ENCODE measurements around the gene GPR78.
"Not testable (repeated sequence)": the region's sequence is repeated elsewhere in the genome, so short reads cannot be mapped to it uniquely, and the experiment has no call there.

The GPR78 gene

DNA sequence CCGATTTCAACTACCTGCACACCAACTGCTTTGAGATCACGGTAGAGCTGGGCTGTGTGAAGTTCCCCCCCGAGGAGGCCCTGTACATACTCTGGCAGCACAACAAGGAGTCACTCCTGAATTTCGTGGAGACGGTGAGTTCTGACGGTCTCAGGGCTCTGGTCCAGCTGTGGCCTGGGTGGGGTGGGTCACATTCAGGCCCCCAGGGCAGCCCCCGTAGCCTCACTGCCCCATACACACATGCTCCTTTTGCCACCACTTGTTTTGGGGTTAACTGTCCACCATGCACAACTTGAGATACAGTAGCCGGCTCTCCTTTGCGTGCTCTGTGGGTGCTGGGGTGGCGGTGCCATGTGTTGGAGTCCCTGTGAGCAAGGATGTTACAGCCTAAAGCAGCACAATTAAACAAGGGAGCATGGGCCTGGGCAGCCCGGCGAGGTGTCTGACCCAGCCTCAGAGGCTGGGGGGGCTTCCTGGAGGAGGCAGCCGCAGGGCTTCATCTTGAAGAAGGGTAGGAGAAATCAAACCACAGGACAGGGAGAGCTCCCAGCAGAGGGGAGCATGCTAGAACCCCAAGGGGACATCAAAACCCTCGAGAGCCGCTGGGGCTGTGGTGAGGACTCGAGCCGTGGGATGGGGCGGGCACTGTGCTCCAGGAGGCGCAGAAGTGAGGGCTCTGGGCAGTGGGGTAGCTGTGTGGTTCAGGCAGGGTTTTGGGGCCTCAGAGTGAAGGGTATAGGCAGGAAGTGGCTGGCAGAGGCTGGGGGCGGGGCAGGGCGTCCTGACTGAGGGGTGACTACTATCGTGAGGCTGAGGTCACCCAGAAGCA, 34.4 kb downstream of the GPR78 start:
- Mint-ChIP-seq H3K4me3 (no peak overlapping the region), H3K27me3 (ENCODE audit: low read depth) (no peaks in the 10 kb centered on the region), H3K9me3 (no peaks in the 10 kb centered on the region), H3K4me1 (ENCODE audit: low read depth) (no peaks in the 10 kb centered on the region), H3K27ac (no peak overlapping the region), H3K36me3 (ENCODE audit: low read depth) (no peaks in the 10 kb centered on the region)

DNA sequence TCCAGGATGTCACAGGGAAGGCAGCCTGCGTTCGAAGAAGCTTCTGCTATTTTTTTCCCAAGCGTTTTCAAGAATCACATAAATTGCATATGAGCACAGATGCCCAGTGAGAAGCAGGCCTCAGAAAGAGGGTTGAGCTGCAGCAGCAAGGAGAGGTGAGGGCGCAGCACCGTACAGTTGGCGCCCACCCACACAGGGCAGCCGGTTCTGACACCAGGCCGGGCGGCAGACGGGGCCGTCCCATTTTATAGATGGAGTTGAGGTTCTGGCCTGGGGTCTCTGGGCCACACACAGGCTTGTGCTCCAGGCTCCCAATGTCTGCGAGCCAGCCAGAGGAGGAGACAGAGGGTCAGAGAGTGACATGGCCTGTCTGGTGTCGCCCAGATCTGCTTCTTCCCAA, 35.2 kb downstream of the GPR78 start:
- Mint-ChIP-seq H3K9me3 (no peaks in the 10 kb centered on the region), H3K4me3 (no peak overlapping the region), H3K36me3 (ENCODE audit: low read depth) (no peaks in the 10 kb centered on the region), H3K4me1 (ENCODE audit: low read depth) (no peaks in the 10 kb centered on the region), H3K27ac (no peak overlapping the region), H3K27me3 (ENCODE audit: low read depth) (no peaks in the 10 kb centered on the region)

DNA sequence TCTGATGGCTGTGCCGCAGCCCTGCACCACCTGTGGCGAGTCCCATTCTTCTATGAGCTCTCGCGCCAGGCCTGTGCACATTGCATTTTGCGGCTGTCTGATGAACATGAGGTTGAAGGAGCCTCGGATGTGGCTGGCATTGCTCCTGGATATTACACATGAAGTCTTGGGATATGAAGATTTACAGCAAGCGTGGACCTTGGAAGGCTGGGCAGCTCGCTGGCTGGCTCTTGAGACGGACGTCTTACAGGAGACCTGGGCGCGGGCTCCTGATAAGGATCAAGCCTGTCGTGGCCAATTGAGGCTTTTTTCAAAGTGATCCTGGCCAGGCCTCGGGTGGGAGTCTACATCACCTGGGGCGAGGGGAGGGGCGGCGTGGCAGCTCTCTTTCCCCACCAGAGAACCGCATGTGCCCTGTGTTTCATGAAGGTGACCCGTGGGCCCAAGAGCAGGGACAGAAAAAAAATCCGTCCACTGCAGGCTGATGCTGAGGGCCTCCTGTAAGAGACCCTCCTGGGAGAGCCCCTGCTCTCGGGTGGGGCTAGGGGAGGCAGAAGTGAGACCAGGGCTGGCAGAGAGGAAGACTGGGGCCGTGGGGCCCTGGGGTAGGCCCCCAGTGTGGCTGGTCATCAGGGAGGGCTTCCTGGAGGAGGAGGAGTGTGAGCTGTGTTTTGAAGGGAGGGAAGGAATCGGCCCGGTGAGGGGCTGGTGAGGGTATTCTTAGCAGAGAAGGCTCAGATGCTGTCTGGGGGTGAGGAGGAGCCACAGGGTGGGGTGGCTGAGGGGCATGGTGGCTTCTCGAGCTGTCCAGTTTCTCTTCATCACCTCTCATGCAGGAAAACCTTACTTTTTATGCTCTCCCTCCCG, 36.0 kb downstream of the GPR78 start:
- Mint-ChIP-seq H3K36me3 (ENCODE audit: low read depth) (no peaks in the 10 kb centered on the region), H3K27ac (no peak overlapping the region), H3K9me3 (no peaks in the 10 kb centered on the region), H3K27me3 (ENCODE audit: low read depth) (no peaks in the 10 kb centered on the region), H3K4me3 (no peak overlapping the region), H3K4me1 (ENCODE audit: low read depth) (no peaks in the 10 kb centered on the region)

DNA sequence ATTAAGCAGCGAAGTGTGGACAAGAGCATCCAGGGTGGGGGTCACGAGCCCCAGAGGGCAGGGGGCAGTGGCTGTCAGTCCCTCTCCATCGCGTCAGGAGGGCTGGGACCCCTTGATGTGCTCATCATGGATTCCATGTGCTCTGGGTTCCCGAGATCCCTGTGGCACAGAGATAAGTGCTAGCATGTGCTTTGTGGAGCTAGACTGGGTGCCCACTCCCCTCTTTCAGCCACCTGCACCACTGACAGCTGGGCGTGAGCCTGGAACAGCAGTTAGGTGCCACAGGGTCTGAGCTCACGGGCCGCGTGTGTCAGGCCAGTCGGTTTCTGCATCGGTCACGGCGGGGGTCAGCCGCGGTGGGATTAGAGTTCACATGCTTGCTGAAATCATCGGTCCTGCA, 36.6 kb downstream of the GPR78 start:
- Mint-ChIP-seq H3K27me3 (ENCODE audit: low read depth) (no peaks in the 10 kb centered on the region), H3K9me3 (no peaks in the 10 kb centered on the region), H3K4me3 (no peak overlapping the region), H3K36me3 (ENCODE audit: low read depth) (no peaks in the 10 kb centered on the region), H3K27ac (no peak overlapping the region), H3K4me1 (ENCODE audit: low read depth) (no peaks in the 10 kb centered on the region)

DNA sequence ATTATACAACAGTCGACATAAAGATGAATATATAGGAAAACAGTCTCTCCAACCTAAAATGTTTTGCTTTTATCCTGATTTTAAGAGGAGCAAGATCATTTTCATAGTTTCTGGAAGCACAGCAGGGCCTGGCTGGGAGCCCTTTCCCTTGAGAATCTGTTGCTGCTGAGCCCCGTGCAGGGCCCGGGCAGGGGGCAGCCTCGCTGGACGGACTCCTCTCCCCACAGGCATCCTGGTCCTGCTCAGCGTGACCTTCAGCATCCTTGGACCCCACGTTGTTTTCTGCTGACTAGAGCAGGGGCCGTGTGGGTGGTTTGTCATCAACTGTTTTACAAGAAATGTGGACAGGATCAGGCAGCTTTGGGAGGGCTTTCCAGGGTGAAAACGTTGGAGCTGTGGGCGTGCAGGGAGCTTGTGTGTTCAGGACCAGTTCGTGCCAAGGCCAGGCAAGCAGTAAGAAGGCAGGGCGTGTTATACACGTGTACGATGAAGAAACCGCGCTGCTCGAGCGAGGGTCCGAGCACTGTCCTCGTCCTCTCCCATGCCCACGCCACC, 37.4 kb downstream of the GPR78 start:
- Mint-ChIP-seq H3K4me3 (no peak overlapping the region), H3K4me1 (ENCODE audit: low read depth) (no peaks in the 10 kb centered on the region), H3K9me3 (no peaks in the 10 kb centered on the region), H3K27me3 (ENCODE audit: low read depth) (no peaks in the 10 kb centered on the region), H3K27ac (no peak overlapping the region), H3K36me3 (ENCODE audit: low read depth) (no peaks in the 10 kb centered on the region)

DNA sequence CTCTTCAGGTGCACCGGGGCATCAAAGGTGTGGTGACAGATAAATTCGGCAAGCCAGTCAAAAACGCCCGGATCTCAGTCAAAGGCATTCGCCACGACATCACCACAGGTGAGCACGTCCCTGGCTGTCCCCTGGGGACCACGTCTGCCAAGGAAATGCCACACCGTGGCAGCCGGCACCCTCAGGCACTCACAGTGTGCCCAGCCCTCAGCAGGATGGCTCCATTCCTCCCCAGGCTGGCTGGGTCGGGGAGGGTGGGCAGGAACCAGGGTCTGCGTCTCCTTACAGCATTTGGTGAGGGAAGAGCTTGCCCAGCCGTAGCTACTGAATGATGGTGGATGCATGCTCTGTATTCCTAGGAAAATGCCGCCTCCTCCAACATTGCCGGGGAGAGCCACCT, 38.2 kb downstream of the GPR78 start:
- H3K4me3 Mint-ChIP-seq = no peak overlapping the region
- no peaks in the 10 kb centered on the region for H3K27me3 Mint-ChIP-seq (ENCODE audit: low read depth)

DNA sequence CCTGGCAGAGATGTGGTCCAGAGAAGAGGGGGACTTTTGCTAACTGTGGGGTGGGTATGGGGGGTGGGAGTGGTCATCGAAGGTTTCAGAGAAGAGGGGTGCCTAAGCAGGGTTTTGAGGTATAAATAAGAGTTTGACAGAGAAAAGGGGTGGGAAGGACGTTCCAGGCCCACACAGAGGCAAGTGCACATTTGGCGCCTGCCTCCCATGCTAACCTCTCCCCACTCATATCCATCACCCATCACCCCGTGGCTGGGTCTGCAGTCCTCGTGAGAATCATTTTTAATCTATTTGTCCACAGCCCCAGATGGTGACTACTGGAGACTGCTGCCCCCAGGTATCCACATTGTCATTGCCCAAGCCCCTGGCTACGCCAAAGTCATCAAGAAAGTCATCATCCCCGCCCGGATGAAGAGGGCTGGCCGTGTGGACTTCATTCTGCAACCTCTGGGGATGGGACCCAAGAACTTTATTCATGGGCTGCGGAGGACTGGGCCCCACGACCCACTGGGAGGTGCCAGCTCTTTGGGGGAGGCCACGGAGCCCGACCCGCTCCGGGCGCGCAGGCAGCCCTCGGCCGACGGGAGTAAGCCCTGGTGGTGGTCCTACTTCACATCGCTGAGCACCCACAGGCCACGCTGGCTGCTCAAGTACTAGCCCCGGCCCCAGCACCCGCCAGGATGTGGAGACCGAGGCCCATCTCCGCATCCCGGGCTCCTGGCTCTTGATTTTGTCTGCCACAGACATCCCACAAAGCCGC, 38.9 kb downstream of the GPR78 start:
- no peaks in the 10 kb centered on the region for H3K9me3 Mint-ChIP-seq
- no peak overlapping the region for H3K27ac Mint-ChIP-seq

More for the DNA sequence above, 38.2 kb downstream of the GPR78 start:
- no peaks in the 10 kb centered on the region for H3K9me3 Mint-ChIP-seq
- no peaks in the 10 kb centered on the region for H3K36me3 Mint-ChIP-seq (ENCODE audit: low read depth)
- H3K27ac Mint-ChIP-seq = no peak overlapping the region
- no peaks in the 10 kb centered on the region for H3K4me1 Mint-ChIP-seq (ENCODE audit: low read depth)

DNA sequence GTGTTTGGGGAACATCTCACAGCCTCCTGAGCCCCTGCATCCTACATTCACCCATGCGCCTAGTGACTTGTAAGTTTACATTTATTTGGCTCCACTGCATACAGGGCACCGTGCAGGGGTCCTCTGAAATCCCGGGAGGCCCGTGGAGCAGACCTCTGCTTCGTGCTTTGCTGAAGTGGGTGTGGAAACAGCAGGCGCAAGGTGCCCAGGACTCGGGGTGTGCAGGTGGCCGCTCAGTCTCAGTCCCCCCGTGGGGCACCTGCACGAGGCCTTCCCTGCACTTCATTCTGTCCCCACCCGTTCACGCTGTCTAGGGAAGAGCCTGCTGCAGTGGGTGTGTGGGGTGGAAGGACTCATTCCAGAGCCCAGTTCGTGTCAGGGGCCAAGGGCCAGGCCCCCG, 40.9 kb downstream of the GPR78 start:
- H3K9me3 Mint-ChIP-seq; H3K27me3 Mint-ChIP-seq (ENCODE audit: low read depth); H3K4me3 Mint-ChIP-seq; H3K4me1 Mint-ChIP-seq (ENCODE audit: low read depth); H3K27ac Mint-ChIP-seq; H3K36me3 Mint-ChIP-seq (ENCODE audit: low read depth): not testable (repeated sequence)

More for the DNA sequence above, 38.9 kb downstream of the GPR78 start:
- Mint-ChIP-seq H3K4me1 (ENCODE audit: low read depth) (no peaks in the 10 kb centered on the region), H3K4me3 (no peak overlapping the region), H3K36me3 (ENCODE audit: low read depth) (no peaks in the 10 kb centered on the region), H3K27me3 (ENCODE audit: low read depth) (no peaks in the 10 kb centered on the region)

DNA sequence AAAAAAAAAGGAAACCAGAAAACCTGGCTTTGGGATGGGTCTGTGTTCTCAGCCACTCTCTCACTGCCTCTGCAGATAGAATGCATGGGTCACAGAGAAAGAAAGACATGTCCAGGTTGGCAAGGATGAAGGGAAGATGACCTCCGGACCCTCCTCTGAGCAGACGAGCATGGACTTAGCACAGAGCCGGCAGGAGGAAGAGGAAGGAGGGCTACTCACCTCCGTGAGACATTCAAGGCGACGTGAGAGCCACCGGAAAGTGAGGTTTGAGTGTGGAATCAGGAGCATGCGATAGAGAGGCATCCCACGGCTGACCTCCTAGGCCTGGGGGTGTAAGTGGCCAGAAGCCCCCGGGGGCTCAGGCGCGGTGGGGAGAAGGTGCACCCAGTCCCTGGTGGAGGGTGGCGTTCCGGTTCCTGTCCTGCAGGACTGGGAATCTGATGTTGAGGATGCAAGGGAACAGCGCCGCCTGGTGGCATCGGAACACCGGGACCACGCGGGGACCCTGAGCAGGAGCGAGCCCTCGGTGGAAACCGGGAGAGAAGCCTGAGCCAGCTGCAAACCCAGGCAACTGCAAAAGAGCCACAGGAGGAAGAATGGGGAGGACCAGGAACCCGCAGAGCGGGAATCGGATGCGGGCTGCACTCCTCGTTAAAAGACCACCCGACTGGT, 44.5 kb downstream of the GPR78 start:
- not testable (repeated sequence) for H3K4me1 Mint-ChIP-seq (ENCODE audit: low read depth); H3K27me3 Mint-ChIP-seq (ENCODE audit: low read depth); H3K4me3 Mint-ChIP-seq; H3K36me3 Mint-ChIP-seq (ENCODE audit: low read depth); H3K27ac Mint-ChIP-seq; H3K9me3 Mint-ChIP-seq

DNA sequence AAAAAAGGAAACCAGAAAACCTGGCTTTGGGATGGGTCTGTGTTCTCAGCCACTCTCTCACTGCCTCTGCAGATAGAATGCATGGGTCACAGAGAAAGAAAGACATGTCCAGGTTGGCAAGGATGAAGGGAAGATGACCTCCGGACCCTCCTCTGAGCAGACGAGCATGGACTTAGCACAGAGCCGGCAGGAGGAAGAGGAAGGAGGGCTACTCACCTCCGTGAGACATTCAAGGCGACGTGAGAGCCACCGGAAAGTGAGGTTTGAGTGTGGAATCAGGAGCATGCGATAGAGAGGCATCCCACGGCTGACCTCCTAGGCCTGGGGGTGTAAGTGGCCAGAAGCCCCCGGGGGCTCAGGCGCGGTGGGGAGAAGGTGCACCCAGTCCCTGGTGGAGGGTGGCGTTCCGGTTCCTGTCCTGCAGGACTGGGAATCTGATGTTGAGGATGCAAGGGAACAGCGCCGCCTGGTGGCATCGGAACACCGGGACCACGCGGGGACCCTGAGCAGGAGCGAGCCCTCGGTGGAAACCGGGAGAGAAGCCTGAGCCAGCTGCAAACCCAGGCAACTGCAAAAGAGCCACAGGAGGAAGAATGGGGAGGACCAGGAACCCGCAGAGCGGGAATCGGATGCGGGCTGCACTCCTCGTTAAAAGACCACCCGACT, 50.2 kb downstream of the GPR78 start:
- not testable (repeated sequence) for H3K27ac Mint-ChIP-seq; H3K27me3 Mint-ChIP-seq (ENCODE audit: low read depth); H3K4me1 Mint-ChIP-seq (ENCODE audit: low read depth); H3K4me3 Mint-ChIP-seq; H3K9me3 Mint-ChIP-seq; H3K36me3 Mint-ChIP-seq (ENCODE audit: low read depth)

DNA sequence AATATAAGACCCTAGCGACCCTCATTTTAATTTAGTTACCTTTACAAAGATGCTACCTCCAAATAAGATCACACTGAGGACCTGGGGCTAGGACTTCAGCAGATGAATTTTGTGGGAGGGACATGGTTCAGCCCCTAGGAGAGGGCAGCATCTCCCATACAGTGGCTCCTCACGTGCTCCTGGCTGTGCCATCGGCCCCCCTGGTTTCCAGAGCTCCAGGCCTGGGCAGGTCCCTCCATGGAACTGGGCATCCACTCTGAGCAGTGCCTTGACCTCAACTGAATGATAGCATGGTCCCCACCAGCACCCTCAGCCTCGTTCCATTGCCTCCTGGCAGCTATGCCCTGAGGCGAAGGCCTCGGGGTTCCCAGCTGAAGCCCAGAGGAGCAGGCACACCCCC, 51.7 kb downstream of the GPR78 start:
- not testable (repeated sequence) for H3K4me1 Mint-ChIP-seq (ENCODE audit: low read depth); H3K9me3 Mint-ChIP-seq; H3K4me3 Mint-ChIP-seq; H3K27me3 Mint-ChIP-seq (ENCODE audit: low read depth); H3K27ac Mint-ChIP-seq; H3K36me3 Mint-ChIP-seq (ENCODE audit: low read depth)

DNA sequence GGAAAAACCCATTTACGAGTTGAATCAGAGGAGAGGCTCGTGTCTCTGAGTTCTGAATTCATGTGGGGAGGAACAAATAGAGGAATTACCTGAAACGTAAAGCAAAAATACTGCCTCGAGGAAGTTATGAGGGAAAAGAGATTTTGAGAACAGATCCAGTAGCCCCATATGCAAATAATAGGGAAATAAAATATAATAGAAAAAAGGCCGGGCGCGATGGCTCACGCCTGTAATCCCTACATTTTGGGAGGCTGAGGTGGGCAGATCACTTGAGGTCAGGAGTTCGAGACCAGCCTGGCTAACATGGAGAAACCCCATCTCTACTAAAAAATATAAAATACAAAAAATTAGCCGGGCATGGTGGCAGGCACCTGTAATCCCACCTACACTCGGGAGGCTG, 54.6 kb downstream of the GPR78 start:
- not testable (repeated sequence) for H3K4me1 Mint-ChIP-seq (ENCODE audit: low read depth); H3K27me3 Mint-ChIP-seq (ENCODE audit: low read depth); H3K9me3 Mint-ChIP-seq; H3K4me3 Mint-ChIP-seq; H3K27ac Mint-ChIP-seq; H3K36me3 Mint-ChIP-seq (ENCODE audit: low read depth)

DNA sequence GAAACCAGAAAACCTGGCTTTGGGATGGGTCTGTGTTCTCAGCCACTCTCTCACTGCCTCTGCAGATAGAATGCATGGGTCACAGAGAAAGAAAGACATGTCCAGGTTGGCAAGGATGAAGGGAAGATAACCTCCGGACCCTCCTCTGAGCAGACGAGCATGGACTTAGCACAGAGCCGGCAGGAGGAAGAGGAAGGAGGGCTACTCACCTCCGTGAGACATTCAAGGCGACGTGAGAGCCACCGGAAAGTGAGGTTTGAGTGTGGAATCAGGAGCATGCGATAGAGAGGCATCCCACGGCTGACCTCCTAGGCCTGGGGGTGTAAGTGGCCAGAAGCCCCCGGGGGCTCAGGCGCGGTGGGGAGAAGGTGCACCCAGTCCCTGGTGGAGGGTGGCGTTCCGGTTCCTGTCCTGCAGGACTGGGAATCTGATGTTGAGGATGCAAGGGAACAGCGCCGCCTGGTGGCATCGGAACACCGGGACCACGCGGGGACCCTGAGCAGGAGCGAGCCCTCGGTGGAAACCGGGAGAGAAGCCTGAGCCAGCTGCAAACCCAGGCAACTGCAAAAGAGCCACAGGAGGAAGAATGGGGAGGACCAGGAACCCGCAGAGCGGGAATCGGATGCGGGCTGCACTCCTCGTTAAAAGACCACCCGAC, 55.8 kb downstream of the GPR78 start:
- H3K4me1 Mint-ChIP-seq (ENCODE audit: low read depth); H3K4me3 Mint-ChIP-seq; H3K9me3 Mint-ChIP-seq; H3K36me3 Mint-ChIP-seq (ENCODE audit: low read depth); H3K27ac Mint-ChIP-seq; H3K27me3 Mint-ChIP-seq (ENCODE audit: low read depth): not testable (repeated sequence)

All from T-helper 1 cell treated with Interleukin-12 subunit alpha and Interleukin-12 subunit beta and Interleukin-4 antibody, amounts not matched to agents 30 μg/mL and 1 μg/mL, for 36 hours (primary cell).